B cell (primary cell): ENCODE measurements around the gene RHCE.

Experiments
- CTCF ChIP-seq: fragments of 200-600 bp; IDR thresholded peaks from one replicate; pipeline ENCODE4 v1.8.0; 2022; ENCODE audit warnings: antibody characterized with exemption, mild to moderate bottlenecking
- EZH2 ChIP-seq: IDR thresholded peaks from 2 replicates; pipeline ENCODE4 v1.6.1; 2012; ENCODE audit warnings: borderline replicate concordance, low read depth, mild to moderate bottlenecking, moderate library complexity, low read length; ENCODE audit not compliant: insufficient read depth, poor library complexity, severe bottlenecking

DNA sequence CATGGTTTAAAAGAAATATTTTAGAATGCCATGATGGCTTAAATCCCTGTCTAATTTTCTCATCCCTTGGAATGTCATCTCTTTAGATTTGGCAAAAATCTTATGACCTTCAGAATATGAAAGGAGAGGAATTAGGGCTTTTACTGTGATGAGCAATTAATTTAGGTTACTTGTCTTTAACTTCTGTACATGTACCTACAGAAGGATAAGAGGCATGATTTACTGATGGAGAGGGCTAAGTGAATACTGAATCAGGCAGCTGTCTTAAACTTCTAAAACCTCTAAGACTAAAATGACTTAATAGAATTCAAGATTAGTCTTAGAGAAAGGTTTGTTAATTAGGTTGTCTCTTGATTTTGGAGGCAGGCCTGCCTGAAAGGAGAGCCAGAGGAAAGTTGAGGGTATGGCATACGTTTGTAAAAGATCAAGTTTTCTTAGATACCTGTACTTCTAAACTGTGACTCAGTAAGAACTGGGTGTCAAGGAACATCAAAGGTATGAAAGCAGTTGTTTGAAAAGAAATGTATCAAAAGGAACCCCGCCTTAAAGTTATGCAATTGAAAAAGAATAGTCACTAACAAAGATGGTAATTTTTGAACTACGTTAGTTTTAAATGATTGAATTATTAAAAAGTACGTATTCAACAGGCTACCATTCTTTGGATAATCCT is 22.5 kb upstream of the RHCE start:
- no peak for TF ChIP-seq EZH2
- TF ChIP-seq CTCF = no peak
